ENCODE measurements around the gene ABCA7.

Gene ABCA7

DNA sequence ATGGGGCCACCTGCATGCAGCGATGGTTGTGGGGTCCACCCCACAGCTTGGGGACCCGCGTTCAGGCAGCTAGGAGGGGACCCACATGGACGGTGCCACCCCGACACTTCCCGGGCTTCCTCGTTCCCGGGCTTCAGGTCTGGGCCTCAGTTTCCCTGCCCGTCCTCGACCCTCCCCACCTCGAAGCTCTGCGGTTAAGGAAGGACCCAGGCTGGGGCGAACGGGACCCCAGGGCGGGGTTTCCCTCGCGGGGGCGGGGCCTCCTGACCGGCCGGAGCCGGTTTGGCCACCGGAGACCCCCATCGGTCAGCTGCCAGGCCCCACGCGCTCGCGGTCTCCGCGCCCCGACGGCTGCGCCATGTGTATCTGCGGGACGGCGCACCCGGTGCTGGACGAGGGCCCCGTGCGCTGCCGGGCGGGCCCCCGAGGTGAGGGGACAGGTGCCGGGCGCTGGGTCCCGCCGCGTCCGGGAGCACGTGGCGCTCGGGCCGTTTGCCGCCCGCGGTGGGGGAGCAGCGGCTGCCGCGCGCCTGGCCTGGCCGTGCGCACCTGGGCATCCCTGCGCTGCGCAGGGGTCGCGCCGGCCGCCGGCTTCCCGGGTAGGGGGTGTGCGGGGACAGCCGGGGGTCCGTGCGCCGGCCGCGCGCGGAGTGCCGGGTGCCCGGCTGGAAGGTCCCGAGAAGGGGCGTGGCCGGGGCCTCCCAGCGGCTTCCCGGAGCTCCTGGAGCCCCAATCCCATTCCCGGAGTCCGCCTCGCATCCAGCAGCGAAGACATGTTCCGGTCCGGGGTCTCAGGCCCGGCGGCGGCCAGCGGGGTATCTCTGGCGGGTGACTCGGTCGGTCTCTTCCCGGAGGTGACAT lies 31.3 kb downstream of the ABCA7 start:
- no peak for DNase-seq (ENCODE audit: low read depth in 2 of 3, low spot score in 2 of 3)

- no peak for DNase-seq (ENCODE audit: low read depth in 2 of 3, low spot score in 2 of 3)
Measured at GRCh38 chr19:1072371-1073015, 32.6 kb downstream of the ABCA7 start.

GRCh38 chr19:1073063-1073955 lies 33.4 kb downstream of the ABCA7 start:
- no peak for DNase-seq (ENCODE audit: low read depth in 2 of 3, low spot score in 2 of 3)

DNA sequence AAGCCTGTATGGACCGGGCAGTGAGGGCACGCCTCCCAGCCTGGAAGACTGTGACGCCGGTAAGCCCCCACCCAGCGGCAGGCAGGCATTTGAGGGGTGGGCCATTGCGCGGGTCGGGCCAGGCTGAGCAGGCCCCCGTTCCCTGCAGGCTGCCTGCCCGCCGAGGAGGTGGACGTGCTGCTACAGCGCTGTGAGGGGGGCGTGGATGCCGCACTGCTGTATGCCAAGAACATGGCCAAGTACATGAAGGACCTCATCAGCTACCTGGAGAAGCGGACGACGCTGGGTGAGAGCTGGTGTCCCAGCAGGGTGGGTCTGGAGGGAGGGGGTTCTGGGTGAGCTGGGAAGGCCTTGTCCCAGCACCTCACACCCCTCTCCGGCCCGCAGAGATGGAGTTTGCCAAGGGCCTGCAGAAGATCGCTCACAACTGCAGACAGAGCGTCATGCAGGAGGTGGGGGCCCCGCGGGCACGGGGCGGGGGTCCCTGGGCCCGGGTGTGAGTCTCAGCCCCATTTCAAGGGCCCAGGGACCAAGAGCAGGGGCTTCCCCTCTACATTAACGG lies 34.1 kb downstream of the ABCA7 start:
- no peak for DNase-seq (ENCODE audit: low read depth in 2 of 3, low spot score in 2 of 3)

DNA sequence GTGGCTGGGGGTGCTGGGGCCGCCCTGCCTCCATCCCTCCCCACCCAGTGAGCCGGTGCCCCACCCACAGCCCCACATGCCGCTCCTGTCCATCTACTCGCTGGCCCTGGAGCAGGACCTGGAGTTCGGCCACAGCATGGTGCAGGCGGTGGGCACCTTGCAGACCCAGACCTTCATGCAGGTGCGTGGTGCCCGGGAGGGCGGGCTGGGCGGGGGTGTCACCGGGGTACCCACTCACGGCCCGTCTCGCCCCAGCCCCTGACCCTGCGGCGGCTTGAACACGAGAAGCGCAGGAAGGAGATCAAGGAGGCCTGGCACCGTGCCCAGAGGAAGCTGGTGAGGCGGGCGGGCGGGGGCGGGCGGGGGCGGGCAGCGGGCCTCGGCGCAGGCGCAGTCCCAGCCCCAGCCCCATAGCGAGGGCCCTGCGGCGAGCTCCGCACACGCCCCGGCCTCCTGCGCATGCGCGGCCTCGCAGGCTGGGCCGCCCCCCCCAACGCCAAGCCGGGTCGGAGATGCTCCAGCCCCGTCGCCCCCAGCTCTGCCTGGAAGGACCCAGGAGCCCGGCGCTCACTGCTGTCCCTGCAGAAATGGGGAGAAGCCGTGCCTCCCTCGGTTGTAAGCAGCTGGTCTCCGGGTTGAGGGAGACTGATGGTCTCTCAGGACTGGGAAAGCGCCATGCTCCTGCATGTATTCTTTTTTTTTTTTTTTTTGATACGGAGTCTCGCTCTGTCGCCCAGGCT lies 34.8 kb downstream of the ABCA7 start:
- peak in 2 of 3 experiments; percentile 62 to 67 for DNase-seq (ENCODE audit: low read depth in 2 of 3, low spot score in 2 of 3)

GRCh38 chr19:1076046-1076386 lies 36.1 kb downstream of the ABCA7 start:
- no peak for DNase-seq (ENCODE audit: low read depth in 2 of 3, low spot score in 2 of 3)

DNA sequence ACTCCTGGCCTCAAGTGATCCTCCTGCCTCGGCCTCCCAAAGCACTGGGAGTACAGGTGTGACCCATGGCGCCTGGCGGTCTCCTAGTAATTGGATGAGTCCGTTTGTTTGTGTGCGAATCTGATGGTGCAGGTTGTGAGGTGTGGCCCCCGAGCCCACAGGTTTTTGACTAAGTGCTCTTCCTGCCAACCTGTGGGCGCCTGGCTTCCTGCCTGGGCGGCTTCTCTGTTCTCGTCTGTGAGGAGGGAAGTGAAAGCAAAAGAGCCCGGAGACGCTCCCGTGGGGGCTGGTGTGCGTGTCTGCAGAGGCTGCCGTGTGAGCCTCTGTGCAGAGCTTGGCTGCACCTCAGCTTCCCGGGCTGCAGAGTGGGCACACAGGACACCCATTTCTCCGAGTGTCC lies 37.0 kb downstream of the ABCA7 start:
- peak in 2 of 3 experiments; percentile 65 to 75 for DNase-seq (ENCODE audit: low read depth in 2 of 3, low spot score in 2 of 3)

- no peak for DNase-seq (ENCODE audit: low read depth in 2 of 3, low spot score in 2 of 3)
Measured at GRCh38 chr19:1079566-1080111, 39.7 kb downstream of the ABCA7 start.

GRCh38 chr19:1080360-1081161 lies 40.7 kb downstream of the ABCA7 start:
- DNase-seq (ENCODE audit: low read depth in 2 of 3, low spot score in 2 of 3), result no peak

DNA sequence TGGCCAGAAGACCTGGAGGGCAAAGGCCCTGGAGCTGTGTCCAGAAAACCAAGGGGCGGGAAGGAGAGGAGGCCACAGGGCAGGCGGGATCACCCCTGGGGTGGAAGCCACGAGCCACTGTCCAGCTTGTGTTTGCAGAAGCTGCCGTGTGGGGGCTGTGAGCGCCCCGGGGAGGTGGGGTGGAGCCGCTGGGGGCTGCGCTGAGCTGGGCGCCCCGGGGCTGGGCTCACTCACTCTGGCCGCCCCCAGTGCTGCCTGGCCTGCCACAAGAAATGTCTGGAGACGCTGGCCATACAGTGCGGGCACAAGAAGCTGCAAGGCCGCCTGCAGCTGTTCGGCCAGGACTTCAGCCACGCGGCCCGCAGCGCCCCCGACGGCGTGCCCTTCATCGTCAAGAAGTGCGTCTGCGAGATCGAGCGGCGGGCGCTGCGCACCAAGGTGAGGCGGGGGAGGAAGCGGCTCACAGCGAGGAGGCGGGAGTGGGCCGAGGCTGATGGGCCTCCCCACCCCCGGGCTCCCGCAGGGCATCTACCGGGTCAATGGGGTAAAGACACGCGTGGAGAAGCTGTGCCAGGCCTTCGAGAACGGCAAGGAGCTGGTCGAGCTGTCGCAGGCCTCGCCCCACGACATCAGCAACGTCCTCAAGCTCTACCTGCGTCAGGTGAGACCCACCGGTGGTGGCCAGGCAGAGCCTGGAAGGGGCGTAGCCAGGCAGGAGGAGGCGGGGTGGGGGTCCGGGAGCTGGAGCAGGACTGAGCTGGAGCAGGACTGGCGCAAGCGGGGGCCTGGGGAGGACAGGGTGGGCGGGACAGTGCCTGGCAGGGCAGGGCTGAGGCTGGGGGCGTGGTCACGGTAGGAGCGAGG lies 41.6 kb downstream of the ABCA7 start:
- no peak for DNase-seq (ENCODE audit: low read depth in 2 of 3, low spot score in 2 of 3)

GRCh38 chr19:1082165-1082927 lies 42.4 kb downstream of the ABCA7 start:
- DNase-seq (ENCODE audit: low read depth in 2 of 3, low spot score in 2 of 3), result peak in 1 of 3 experiments; percentile 57

DNA sequence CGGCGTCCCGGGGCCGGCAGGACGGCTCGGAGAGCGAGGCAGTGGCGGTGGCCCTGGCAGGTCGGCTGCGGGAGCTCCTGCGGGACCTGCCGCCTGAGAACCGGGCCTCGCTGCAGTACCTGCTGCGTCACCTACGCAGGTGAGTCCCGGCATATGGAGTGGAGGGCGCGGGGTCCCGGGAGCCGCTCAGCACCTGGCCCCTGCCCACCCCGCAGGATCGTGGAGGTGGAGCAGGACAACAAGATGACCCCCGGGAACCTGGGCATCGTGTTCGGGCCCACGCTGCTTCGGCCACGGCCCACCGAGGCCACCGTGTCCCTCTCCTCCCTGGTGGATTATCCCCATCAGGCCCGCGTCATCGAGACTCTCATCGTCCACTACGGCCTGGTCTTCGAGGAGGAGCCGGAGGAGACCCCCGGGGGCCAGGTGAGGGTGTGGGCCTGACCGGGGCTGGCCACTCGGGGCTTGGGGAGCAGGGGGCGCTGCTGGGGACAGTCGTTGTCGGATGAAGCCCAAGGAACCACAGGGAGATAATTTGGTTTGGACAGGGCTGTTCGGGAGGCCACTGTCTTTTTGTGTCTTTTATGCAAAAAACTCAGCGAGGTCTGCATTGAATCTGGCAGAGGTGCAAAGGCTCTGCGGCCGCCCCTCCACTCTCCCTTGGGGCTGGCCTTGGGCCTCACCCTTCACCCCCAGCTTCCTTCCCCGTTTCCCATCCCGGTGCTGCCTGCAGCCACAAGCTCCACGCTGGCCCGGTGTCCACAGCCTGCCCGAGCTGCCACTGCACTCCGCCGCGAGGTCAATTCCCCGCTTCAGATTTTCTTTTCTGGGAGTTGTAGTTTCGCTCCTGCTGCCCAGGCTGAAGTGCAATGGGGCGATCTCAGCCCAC lies 43.3 kb downstream of the ABCA7 start:
- no peak for DNase-seq (ENCODE audit: low read depth in 2 of 3, low spot score in 2 of 3)

GRCh38 chr19:1084024-1084868 lies 44.3 kb downstream of the ABCA7 start:
- DNase-seq (ENCODE audit: low read depth in 2 of 3, low spot score in 2 of 3), result no peak

GRCh38 chr19:1085053-1085658 lies 45.2 kb downstream of the ABCA7 start:
- no peak for DNase-seq (ENCODE audit: low read depth in 2 of 3, low spot score in 2 of 3)

DNA sequence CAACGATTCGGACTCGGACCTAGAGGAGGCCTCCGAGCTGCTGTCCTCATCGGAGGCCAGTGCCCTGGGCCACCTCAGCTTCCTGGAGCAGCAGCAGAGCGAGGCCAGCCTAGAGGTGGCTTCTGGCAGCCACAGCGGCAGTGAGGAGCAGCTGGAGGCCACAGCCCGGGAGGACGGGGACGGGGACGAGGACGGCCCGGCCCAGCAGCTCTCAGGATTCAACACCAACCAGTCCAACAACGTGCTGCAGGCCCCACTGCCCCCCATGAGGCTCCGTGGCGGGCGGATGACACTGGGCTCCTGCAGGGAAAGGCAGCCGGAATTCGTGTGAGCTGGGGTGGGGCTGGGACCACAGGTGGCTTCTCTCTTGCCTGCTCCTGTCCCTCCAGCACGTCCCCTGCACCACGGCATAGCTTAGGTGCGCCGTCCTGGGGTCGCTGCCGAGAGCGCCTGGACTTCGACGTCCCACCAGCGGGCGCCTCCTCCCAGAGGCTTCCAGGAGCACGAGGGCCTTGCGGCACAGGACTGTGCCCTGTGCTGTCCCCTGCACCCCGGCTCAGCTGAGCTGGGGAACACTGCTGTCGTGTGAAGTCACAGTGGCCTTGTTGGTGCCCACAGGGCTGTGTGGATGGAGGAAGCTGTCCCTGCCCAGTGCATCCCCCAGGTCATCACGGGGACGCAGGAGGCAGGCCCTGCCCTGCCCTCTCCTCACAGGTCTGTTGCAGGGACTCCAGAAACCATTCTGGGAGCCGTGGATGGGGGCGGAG lies 46.0 kb downstream of the ABCA7 start:
- DNase-seq (ENCODE audit: low read depth in 2 of 3, low spot score in 2 of 3), result no peak
